ENCODE data around the gene CDC42BPA. TPM values are rescaled to one million over a fixed set of nuclear protein-coding genes. Genes with fewer than 3 reads are reported as not detected.

Gene CDC42BPA, protein sequence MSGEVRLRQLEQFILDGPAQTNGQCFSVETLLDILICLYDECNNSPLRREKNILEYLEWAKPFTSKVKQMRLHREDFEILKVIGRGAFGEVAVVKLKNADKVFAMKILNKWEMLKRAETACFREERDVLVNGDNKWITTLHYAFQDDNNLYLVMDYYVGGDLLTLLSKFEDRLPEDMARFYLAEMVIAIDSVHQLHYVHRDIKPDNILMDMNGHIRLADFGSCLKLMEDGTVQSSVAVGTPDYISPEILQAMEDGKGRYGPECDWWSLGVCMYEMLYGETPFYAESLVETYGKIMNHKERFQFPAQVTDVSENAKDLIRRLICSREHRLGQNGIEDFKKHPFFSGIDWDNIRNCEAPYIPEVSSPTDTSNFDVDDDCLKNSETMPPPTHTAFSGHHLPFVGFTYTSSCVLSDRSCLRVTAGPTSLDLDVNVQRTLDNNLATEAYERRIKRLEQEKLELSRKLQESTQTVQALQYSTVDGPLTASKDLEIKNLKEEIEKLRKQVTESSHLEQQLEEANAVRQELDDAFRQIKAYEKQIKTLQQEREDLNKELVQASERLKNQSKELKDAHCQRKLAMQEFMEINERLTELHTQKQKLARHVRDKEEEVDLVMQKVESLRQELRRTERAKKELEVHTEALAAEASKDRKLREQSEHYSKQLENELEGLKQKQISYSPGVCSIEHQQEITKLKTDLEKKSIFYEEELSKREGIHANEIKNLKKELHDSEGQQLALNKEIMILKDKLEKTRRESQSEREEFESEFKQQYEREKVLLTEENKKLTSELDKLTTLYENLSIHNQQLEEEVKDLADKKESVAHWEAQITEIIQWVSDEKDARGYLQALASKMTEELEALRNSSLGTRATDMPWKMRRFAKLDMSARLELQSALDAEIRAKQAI (N-terminal part only)
- 10 to 100 TPM; 47.0 to 58.6 (median 54.8) TPM for total RNA-seq

DNA sequence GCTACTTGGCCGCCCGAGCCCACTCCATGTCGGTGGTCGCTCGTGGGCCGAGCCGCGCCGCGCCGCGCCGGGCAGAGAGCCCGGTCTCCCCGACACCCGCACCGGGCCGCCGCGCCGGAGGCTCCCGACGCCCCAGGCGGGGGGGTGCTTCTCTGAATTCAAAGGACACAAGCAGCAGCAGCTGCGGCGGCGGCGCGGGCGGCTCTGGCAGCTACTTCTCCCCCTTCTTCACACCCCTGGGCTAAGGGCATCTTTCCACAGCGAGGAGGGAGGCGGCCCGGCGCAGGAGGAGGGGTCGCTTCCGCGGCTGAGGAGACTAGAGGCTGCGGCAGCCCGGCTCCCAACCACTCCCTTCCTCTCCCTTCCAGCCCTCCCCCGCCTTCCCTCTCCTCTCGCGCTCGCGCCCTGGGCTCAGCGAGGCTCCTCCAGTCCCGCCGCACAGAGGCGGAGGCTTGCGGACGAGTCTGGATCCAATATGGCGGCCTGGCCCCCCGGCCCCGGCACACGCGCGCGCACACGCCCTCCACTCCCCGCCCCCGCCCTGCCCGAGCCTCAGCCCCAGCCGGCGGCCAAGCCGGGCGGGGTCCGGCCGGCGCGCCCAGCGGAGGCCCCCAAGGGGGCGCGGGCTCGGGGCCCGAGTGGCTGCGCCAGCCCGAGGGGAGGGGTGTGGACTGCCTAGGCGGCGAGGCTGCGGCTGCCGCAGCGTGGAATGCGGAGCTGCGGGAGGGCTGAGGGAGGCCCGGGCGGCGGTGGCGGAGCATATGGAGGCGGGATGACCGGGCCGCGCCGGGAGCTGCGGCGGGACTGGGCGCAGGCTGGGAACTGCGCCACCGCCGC lies at the start of gene CDC42BPA:
CDC42BPA (minus strand) TSS at position 477 of the 837 bp plus-strand sequence. CDS start 1,310 bp downstream, outside the sequence.
- WGBS, 2 donors, result 0% methylated on average over 14 to 75 of the region's 98 CpGs
- H3K9me3 ChIP-seq, result no peaks in the 10 kb centered on the region
- H3K27ac ChIP-seq, result peak within 1 kb of the TSS; percentile 91 to 96 (median 95)
- peak; percentile 52 to 67 for DNase-seq (ENCODE audit: low spot score in 2 of 2)
- H3K36me3 ChIP-seq, result no peaks in the 10 kb centered on the region
- no peaks in the 10 kb centered on the region for H3K27me3 ChIP-seq
- TF ChIP-seq POLR2A (IDR thresholded peaks at IDR 0.05) (peak in 1 of 2 donors; percentile 36), EP300 (IDR thresholded peaks at IDR 0.05) (peak in 1 of 2 donors; percentile 66)
- TF ChIP-seq, protein P1, sequence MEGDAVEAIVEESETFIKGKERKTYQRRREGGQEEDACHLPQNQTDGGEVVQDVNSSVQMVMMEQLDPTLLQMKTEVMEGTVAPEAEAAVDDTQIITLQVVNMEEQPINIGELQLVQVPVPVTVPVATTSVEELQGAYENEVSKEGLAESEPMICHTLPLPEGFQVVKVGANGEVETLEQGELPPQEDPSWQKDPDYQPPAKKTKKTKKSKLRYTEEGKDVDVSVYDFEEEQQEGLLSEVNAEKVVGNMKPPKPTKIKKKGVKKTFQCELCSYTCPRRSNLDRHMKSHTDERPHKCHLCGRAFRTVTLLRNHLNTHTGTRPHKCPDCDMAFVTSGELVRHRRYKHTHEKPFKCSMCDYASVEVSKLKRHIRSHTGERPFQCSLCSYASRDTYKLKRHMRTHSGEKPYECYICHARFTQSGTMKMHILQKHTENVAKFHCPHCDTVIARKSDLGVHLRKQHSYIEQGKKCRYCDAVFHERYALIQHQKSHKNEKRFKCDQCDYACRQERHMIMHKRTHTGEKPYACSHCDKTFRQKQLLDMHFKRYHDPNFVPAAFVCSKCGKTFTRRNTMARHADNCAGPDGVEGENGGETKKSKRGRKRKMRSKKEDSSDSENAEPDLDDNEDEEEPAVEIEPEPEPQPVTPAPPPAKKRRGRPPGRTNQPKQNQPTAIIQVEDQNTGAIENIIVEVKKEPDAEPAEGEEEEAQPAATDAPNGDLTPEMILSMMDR (IDR thresholded peaks at IDR 0.05), result no peak
- peaks cover 0 to 24% (median 2%) of the 10 kb centered on the region in 4 donors for H3K4me1 ChIP-seq
- peak within 1 kb of the TSS; percentile 65 to 93 (median 86) for H3K4me3 ChIP-seq

DNA sequence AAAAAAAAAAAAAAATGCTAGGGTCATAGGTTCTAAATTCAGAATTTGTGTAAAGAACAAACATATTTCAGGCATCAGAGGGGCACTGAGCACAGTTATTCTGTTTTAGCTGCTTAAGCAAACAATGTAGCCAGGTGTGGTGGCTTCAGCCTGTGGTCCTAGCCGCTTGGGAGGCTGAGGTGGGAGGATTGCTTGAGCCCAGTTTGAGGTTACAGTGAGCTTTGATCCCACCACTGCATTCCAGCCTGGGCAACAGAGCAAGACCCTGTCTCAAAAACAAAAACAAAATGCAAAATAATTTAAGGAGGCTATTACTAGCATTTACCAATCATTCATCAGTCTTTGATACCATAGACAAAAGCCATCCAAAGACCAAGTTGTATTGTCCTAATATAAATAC lies 49.7 kb upstream of the CDC42BPA start:
- H3K9me3 ChIP-seq, result no peaks in the 10 kb centered on the region
- H3K27ac ChIP-seq, result no peak overlapping the region
- H3K4me1 ChIP-seq, result no peaks in the 10 kb centered on the region
- DNase-seq (ENCODE audit: low spot score in 2 of 2), result no peak
- TF ChIP-seq POLR2A (IDR thresholded peaks at IDR 0.05) (no peak), EP300 (IDR thresholded peaks at IDR 0.05) (no peak)
- TF ChIP-seq, protein P1 (IDR thresholded peaks at IDR 0.05), result no peak
- no peak overlapping the region for H3K4me3 ChIP-seq
- WGBS, 2 donors, result 87 to 88% methylated on average over 1 of the region's 1 CpG
- no peaks in the 10 kb centered on the region for H3K36me3 ChIP-seq
- no peaks in the 10 kb centered on the region for H3K27me3 ChIP-seq

DNA sequence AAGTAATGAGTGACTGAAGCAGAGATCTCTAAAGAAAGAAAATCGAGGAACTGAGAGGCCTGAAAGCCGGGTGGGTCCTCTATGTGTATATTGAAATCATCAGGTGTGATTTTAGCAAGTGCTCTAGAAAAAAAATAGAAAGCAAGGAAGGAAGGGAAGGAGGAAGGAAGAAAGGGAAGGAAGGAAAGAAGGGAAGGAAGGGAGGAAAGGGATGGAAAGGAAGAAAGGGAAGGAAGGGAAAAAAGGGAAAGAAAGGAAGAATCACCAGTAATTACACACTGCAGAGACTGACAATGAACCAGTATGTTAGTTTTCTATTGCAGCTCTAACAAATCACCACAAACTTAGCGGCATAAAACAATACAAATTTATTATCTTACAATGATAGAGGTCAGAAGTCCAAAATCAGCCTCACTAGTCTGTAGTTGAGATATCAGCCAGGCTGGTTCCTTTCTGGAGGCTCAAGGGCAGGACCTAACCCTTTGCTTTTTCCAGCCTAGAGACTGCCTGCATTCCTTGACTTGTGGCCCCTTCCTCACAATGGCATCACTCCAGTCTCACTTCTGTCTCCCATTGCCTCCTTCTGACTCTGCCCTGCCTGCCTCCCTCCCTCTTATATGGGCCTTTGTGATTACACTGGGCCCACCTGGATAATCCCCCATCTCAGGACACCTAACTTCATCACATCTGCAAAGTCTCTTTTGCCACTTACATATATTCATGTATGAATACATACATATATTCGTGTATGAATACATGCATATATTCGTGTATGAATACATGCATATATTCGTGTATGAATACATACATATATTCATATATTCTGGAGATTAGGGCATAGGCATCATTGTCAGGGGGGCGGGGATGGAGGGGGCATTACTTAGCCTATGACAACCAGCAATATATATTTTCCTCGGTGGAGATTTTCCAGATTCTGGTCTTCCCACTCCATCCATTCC lies 47.5 kb upstream of the CDC42BPA start:
- Histone ChIP-seq H3K4me1 (no peaks in the 10 kb centered on the region), H3K4me3 (no peak overlapping the region), H3K36me3 (no peaks in the 10 kb centered on the region), H3K27me3 (no peaks in the 10 kb centered on the region), H3K9me3 (no peaks in the 10 kb centered on the region), H3K27ac (no peak overlapping the region)
- no peak for DNase-seq (ENCODE audit: low spot score in 2 of 2)
- TF ChIP-seq, protein P1 (IDR thresholded peaks at IDR 0.05), result no peak
- TF ChIP-seq POLR2A (IDR thresholded peaks at IDR 0.05) (no peak), EP300 (IDR thresholded peaks at IDR 0.05) (no peak)
- WGBS, 2 donors, result 86 to 93% methylated on average over 8 of the region's 8 CpGs

DNA sequence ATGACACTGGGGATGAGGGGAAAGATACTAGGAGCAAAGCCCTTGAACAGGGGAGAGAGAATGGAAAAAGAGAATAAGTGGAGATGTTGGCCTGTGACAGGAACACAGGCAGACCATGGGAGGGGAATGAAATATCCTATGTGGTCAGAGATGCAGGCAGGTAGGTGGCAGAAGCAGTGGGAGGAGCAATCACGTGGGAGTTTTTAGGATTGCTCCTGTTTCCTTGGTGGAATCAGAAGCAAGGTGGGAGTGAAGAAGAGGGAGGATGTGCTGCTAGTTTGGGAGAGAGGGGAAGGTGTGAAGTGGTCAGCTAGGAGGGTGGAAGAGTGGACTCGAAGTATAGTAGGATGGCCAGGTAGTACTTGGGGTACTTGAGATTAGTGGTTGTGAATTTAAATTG lies 46.4 kb upstream of the CDC42BPA start:
- Histone ChIP-seq H3K27me3 (no peaks in the 10 kb centered on the region), H3K36me3 (no peaks in the 10 kb centered on the region), H3K4me3 (no peak overlapping the region), H3K9me3 (no peaks in the 10 kb centered on the region), H3K27ac (no peak overlapping the region), H3K4me1 (no peaks in the 10 kb centered on the region)
- TF ChIP-seq POLR2A (IDR thresholded peaks at IDR 0.05), result no peak
- TF ChIP-seq EP300 (IDR thresholded peaks at IDR 0.05), result no peak
- TF ChIP-seq, protein P1 (IDR thresholded peaks at IDR 0.05), result no peak
- WGBS, 2 donors, result 74 to 77% methylated on average over 2 of the region's 2 CpGs
- no peak for DNase-seq (ENCODE audit: low spot score in 2 of 2)
